Neural progenitor cell (in vitro differentiated cells): Measurements from ENCODE around the gene E2F8.

Experiments used
- CTCF ChIP-seq: fragments of 200-600 bp; sonication (generic); IDR thresholded peaks from 2 replicates; pipeline ENCODE4 v1.5.1; 2017; ENCODE audit warnings: antibody characterized with exemption, mild to moderate bottlenecking
- EZH2 ChIP-seq: fragments of 200-600 bp; sonication (generic); IDR thresholded peaks from 2 replicates; pipeline ENCODE4 v1.6.1; 2017; ENCODE audit warnings: antibody characterized with exemption, mild to moderate bottlenecking, moderate library complexity

- no peak for TF ChIP-seq CTCF
- no peak for TF ChIP-seq EZH2
Observed at GRCh38 chr11:19204836-19205235, 35.9 kb downstream of the E2F8 start.
